Superior temporal gyrus (tissue), 1 donor: Measurements from ENCODE around the gene ZBTB49.

Experiments used
- DNase-seq: peaks from one replicate; pipeline ENCODE4 v3.0.0-alpha.2; 2016; ENCODE audit errors: extremely low spot score

ZBTB49 gene

DNA sequence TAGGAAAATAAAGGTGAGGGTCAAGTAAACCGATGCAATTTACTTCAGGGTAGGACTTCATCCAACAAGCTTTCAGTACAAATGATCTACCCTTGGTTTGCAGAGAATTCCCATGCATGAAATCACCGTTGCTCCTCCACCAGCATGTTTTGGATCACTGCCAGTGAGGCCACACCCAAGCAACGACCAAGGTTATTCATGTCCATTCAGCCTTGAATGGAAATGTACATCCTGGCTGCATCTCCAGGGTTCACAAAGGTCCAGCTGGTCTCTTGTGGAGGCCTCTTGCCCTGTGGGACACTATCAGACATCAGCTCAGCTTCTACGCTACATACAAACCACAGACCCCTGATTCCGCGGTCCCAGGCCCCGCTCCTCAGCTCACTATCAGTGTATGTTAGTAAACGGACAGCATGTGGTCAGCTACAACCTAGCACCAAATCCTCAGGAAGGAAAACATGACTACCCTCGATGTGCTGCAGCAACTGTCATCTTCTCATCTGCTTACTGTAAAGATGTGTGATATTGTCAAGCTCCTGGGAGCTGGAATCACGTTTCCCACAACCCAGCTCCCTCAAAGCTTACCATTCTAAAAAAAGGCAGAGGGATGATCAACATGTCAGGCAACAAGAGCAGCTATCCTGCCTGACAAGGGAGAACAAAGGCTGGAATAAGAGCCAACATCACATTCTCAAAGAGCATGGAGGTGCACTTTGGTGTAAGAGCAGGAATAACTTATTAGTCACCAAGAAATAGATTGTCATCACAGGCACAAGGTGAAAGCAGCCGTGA is 5.0 kb upstream of the ZBTB49 start:
- no peak for DNase-seq

DNA sequence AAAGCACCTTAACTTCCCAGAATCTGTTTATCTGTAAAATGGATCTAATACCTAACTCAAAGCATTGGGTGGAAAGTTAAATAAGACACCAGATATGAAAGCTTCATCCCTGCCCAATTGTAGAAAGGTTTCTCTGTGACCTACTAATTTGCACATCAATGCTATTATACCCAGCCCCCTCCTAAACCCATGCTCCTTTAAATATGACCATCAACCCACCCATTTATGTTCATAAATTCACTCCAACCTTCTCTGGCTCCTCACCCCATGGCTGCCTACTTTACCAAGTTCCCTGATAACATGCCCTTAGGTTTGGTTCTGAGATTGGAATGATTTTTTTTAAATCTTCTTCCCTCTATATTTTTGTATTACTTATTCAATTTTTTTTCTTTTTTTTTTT is 2.0 kb upstream of the ZBTB49 start:
- DNase-seq = no peak

DNA sequence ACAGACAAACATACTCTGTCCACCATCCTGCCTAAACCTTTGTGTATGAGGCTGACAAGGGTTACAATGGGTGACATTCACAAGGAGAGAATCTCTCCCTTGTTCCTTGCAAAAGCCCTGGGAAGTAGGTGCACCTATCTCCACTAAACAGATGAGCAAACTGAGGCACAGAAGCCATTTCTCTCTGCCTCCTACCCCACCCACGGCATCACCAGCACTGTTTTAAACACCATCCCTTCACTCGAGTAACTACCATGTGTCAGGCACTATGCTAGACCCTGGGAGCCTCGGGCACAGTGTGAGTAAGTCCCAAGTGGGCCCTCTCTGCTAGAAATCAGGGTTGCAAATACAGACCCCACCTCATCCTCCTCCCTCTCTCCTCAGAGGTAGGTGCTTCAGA is 996 bp upstream of the ZBTB49 start:
- DNase-seq = no peak

DNA sequence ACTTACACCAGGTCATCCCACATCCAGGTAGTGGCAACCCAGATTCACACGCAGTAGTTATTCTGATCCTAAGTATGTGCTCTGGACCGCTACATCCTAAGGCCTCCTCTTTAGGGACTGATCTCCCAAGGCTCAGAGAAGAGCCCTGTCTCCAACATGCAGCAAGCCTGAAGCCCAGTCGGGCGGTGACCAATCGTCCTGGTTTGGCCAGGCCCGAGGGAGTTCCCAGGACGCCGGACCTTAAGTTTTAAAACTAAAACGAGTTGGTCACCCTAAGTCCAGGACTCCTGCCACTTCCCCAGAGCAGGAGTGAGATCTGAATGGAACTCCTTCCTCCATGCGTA is 482 bp upstream of the ZBTB49 start:
- no peak for DNase-seq

DNA sequence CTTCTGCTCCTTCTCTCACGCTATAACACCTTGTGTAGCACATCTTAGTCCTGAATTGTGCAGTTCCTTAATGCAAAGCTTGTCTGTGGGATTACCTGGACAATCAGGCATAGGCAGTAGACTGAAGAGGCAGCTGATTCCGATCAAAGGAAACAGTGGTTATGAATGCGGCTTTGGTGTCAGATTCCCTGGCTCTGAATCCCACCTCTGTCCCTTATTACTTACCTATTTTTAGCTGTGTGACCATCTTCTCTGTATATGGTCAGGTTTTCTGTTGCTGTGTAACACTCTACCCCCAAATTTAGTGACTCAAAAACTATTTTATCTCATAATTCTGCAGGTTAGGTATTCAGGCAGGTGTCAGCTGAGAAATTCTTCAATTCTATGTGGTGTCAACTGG is 3.2 kb downstream of the ZBTB49 start:
- DNase-seq = no peak

DNA sequence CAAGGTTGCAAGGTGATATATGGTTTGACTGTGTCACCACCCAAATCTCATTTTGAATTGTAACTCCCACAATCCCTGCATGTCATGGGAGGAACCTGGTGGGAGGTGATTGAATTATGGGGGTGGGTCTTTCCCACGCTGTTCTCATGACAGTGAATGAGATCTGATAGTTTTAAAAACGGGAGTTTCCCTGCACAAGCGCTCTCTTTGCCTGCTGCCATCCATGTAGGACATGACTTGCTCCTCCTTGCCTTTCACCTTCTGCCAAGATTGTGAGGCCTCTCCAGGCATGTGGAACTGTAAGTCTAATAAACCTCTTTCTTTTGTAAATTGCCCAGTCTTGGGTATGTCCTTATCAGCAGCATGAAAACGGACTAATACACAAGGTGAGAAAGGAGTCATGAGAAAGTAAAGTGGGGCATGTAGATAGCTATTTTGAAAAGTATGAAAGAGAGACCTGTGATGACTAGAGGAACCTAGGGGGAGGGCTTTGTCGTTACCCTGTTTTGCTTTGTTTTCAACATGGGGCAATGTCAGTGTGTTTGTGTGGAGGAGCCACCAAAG is 6.3 kb downstream of the ZBTB49 start:
- DNase-seq = no peak

DNA sequence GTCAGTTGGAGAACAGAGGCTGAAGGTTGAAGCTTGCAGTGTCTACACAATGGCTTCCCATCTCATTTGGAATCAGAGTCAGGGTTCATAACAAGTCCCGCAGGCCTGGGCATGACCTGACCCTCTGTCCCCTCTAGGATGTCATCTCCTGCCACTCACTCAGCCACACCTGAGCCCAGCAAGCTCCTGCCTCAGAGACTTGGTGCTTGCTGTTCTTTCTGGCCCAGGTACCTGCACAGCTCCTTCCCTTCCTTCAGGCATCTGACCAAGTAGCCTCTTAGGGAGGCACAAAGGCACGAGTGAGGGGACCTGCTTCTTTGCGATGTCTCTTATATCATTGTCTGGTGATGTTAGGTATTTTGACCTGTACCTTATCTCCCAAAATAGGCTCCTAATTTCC is 9.0 kb downstream of the ZBTB49 start:
- DNase-seq = no peak

DNA sequence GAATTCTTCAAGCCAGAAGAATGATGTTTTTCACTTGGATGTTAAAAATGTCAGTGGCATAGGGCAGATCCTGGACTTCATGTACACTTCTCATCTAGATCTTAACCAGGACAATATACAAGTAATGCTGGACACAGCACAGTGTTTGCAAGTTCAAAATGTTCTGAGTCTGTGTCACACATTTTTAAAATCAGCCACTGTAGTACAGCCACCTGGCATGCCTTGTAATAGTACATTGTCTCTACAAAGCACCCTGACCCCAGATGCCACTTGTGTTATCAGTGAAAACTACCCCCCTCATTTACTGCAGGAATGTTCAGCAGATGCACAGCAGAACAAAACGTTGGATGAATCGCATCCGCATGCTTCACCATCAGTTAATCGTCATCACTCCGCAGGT is 11.9 kb downstream of the ZBTB49 start:
- DNase-seq = no peak

DNA sequence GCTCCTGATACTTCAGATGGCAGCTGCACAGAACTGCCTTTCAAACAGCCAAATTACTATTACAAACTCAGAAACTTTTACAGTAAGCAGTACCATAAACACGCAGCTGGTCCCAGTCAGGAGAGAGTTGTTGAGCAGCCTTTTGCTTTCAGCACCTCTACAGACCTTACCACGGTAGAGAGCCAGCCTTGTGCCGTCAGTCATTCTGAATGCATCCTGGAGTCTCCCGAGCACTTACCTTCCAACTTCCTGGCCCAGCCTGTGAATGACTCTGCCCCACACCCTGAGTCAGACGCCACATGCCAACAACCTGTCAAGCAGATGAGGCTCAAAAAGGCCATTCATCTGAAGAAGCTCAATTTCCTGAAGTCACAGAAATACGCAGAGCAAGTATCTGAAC is 12.4 kb downstream of the ZBTB49 start:
- no peak for DNase-seq

DNA sequence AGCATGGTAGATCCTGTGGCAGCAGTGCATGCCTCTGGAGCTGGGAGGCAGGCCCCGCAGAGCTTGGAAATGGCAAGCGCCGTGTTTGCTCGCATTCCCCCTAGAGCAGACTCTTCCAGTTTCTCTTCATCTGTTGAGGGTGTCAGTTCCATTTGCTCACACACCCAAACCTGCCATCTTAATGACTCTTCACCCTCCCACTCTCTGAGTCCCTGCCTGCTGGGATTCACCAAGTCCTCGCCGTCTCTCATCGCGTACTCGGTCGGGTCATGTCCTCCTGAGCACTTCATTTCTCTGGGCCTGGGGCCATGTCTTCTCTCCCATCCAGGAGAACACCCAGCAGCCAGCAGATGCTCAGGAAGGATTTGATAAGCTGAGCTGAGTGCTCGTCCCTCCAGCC is 16.9 kb downstream of the ZBTB49 start:
- no peak for DNase-seq

DNA sequence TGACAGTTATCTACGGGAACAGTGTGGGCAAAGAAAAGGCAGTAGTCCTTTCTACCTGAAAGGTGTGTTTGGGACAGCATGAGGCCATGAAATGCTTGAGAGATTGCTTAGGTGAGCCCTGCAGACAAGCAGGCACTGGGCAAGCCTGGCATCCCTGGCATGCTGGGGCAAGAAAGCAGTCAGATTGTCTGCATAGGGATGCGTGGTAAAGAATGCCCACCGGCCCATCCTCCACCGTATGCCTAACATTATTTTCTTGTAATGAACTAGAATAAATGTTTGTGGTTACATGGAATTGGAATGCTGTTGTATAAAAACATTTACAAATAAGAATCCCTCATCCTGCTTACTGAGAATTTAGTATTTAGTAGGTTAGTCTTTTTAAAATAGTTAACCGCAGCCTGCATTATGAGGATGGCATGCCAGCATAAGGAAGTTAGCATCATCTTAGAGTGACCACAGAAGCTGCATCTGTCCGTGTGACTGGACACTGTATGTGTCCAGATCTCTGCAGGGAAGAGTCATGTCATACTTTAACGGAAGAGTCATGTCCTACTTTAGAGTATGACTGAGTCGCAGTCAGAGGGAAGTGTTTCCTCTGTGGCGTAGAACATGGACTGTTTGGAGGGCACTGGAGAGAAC is 18.9 kb downstream of the ZBTB49 start:
- no peak for DNase-seq

DNA sequence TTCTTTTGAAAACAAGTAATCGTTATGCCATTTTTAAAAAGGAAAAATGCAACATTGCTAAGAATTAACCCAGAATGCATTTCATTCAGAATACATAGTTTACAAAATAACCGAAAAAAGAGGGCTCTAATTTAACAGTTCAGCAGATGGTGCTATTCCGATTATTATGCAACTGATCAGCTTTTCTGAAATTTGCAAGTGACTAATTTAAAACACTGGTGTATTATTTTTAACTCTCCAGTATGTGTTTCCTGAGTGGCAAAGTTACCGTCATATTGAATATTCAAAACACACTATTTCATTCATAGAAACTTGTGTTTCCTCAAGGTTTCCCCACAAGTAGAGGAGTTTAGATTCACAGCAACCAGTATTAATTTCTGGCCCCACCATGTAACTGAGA is 21.1 kb downstream of the ZBTB49 start:
- no peak for DNase-seq

DNA sequence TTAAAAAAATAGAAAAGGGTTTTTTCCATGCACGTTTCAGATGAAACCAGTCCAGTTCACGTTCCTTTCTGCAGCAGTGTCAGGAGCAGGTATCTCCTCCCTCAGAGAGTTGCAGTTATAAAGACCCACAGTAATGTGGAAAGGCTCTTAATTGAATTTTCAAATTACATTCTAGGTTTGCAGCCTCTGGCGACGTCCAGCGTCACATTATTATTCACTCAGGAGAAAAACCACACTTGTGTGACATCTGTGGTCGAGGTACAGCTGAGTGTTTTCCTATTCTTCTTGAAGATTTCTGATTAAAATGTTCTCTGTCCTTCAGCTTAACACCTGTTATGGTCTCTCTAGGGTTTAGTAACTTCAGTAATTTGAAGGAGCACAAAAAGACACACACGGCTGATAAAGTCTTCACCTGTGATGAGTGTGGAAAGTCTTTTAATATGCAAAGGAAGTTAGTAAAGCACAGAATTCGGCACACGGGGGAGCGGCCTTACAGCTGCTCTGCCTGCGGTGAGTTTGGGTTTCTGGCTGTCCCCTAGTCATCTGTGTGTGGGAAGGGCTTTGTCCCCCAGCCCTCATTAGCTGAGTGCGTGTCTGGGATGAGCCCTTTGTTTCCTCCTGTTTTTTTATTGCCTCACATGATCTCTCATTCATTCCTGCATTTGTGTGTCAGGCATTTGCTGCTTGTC is 25.6 kb downstream of the ZBTB49 start:
- no peak for DNase-seq

DNA sequence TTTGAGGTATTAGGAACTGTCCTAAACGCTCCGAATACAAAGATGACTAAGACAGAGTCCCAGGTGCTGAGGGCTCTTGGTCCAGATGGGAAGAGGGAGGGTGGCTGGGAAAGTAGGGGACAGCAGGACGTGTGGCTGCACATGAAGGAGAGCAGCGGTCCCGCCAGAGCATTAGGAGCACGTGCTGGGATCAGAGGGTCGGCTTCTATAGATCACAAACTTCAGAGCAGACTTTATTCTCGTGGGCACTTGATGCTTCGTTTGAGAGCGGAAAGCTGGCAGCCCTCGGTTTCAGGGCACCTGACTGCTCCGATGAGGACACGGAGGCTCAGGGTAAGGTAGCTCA is 26.1 kb downstream of the ZBTB49 start:
- no peak for DNase-seq

DNA sequence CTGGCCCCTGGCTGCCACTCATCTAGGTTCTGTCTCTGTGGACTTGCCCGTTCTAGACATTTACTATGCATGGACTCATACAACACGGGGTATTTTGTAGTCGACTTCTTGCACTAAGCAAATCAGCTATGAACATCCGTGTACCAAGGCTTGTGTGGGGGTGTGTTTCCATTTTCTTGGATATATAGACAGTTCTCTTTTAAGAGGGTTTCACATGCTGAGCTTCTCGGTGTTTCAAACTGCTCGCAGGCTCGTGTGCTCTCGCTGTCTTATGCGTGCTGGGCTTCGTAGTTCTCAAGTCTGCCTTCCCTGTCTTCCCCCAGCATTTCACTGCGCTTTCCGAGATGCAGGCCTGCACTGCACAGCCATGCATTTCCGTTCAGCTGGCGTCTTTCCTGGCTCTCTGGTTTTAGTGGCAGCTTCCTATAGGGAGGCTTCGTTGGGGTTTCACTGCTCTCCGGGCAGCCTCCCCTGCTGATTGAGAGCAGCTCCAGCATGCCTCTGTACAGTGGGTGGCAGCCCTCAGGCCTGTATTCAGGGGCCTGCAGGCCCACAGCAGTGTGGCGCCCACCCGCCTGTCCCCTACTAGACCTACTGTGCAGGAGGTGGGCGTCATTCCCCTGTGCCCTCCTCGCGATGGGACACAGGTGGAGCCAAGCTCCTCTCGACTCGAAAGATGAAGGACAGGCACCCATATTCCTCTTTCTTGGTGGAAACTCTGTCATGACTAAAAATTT is 27.6 kb downstream of the ZBTB49 start:
- no peak for DNase-seq

DNA sequence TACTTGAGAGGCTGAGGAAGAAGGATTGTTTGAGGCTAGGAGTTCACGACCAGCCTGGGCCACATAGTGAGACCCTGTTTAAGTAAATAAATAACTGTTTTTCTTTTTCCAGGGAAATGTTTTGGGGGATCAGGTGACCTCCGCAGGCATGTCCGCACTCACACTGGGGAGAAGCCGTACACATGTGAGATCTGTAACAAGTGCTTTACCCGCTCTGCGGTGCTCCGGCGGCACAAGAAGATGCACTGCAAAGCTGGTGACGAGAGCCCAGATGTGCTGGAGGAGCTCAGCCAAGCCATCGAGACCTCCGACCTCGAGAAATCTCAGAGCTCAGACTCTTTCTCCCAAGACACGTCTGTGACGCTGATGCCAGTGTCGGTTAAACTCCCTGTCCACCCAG is 30.5 kb downstream of the ZBTB49 start:
- no peak for DNase-seq

DNA sequence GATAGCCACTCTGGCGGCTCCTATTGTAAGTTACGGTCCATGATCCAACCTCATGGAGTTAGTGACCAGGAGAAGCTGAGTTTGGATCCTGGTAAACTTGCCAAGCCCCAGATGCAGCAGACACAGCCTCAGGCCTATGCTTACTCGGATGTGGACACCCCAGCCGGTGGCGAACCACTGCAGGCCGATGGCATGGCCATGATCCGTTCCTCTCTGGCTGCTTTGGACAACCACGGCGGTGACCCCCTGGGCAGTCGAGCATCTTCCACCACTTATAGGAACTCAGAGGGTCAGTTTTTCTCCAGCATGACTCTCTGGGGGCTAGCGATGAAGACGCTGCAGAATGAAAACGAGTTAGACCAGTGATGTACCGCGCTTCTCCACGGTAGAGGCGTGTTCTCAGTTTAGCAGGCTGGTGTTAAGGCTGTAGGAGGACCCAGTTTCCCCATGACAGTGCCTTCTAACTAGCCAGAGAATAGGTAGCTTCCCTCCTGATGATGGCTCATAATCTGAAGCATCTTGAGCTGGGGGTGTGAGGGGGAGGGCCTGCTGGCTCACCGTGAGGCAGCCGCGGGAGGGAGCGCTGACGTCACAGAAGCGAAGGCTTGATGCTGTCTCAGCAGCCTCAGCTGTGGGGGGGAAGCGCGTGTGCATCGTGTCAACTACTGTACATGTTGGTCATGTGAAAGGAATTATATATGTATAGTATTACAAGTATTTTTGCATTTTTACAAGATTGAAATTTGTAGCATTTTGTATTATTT is 31.1 kb downstream of the ZBTB49 start:
- DNase-seq = no peak

DNA sequence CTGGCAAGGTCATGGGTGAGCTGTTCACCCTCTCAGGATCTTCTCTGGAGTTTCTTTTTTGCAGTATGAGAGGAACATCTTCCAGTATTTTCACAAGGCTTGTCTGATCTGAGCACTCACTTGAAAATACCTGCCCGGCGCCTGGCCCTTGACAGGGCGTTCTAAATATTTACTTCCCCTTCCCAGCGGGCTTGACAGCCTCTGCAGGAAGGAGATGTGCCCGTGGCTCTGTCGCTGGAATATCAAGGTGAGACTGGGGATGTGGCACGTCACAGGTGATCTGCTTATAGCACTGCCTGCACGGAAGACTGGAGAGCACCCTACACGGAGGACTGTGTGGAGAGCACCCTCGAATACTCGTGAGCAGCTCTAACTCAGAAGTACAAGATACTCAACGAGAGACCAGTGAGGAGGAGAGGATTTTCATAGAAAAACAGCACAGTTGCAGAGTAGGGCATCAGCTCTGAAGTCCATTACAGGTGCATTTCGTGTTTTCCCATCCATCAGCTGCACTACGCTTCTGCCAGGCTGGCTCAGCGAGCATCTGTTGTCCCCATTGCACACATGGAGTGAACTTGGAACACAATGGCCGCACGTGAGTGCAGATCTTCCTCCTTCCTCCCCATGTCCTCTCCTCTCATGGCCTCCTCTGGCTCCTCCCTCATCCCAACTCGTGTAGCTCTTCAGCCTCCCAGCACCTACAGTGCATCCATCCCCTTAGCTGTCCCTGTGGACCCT is 32.1 kb downstream of the ZBTB49 start:
- DNase-seq = no peak

DNA sequence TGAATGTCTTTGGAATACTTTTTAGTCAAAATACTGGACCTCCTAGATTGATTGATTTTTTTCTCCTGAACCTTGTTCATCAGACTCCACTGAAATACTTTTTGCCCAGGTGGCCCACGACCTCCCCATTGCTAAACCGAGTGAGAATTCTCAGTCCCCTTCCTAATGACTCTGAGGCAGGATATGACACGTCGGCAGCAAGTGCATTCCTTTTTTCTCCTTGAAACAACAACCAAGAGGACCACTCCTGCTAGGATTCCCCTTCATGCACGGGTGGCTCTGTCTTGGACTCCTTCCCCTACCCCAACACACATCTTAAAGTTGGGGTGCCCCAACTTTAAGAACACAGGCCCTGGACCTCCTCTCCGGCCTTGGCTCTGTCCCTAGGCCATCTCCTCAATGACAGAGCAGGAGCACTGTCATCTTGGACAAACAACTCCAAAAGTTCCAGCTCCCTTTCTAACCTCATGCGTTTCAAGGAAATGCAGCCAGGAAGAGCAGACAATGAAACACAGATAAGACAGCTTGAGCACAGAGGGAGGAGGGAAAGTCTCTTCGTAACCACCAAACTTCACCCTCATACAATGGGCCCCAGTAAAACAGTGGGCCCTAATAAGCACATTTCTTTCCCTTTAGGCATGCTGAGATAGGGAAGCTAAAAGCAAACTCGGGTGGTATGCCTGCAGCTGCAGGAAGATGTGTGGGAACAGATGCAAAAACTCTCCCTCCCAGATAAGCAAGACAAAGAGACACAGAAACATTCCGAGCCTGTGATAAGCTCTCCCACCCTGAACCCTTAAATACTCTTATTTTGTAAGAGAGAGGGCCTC is 33.9 kb downstream of the ZBTB49 start:
- DNase-seq = no peak

DNA sequence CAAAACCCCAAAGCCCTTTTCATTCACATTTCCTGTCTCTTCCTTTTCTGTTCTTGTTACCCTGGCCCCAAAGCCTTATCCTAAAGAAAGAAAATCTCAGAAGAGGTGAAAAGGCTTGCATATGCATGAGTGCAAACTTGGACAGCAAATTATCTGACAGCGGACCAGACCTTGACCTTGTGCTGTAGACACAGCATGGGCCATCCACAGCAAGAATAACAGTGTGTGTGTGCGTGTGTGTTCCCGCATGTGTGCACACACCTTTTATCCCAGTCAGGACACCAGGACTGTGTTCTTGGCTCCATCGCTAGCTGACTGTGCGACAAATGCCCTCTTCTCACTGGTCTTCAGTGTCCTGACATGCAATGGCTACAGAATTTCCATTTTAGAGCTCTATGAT is 35.3 kb downstream of the ZBTB49 start:
- DNase-seq = no peak
